NCI-H1048 (cell line): ENCODE data around the gene NOPCHAP1.

ENCODE experiments used
- DNase-seq: peaks from one replicate; lab custom pipeline; 2025; lab: John Stamatoyannopoulos, UW

NOPCHAP1 gene

GRCh38 chr12:105020241-105020962 lies 34.3 kb downstream of the NOPCHAP1 start:
- no peak for DNase-seq

DNA sequence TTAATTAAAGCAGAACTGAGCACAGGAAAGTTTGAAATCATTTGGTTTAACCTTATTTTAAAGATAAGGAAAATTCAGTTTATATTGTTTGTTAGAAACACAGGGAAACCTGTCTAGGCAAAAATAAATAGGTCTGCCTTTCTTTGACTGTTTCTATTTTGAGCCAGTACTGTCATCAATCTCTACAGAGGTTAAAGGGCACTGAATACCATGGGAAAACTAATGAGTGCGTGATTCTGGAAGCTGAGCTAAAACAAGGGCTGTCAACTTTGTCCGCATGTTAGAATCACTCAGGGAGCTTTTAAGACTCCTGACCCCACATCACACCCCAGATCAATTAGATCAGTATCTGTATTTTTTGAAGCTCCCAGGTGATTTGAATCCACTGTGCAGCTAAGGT lies 38.8 kb downstream of the NOPCHAP1 start:
- DNase-seq, result no peak

- DNase-seq, result no peak
Observed at GRCh38 chr12:105025890-105026289, 39.8 kb downstream of the NOPCHAP1 start.

DNA sequence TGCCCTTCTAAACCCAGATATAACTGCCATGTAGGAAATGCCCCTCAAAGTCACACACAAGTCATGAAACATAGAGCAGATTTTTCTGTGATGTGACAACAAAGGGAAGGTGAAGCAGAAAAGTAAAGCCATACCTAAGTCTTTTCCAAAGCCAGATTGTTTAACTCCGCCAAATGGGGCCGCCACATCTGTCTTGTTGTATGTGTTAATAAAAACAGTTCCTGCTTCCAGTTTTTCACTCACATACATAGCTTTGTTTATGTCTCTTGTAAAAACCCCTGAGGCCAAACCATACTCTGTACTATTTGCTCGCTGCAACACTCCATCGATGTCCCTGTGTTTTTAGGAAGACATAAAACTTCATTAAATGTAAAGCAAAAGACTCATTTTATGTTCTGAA lies 40.3 kb downstream of the NOPCHAP1 start:
- no peak for DNase-seq

GRCh38 chr12:105030820-105031807 lies 45.0 kb downstream of the NOPCHAP1 start:
- DNase-seq, result no peak

- DNase-seq, result no peak
Observed at GRCh38 chr12:105032703-105033357, 46.7 kb downstream of the NOPCHAP1 start.

GRCh38 chr12:105033851-105034250 lies 47.7 kb downstream of the NOPCHAP1 start:
- DNase-seq, result no peak
